Endothelial cell of umbilical vein (primary cell): ENCODE results near the gene GPR137B. TPM values are rescaled to one million over a fixed set of nuclear protein-coding genes. Genes with fewer than 3 reads are reported as not detected.

ENCODE experiments used
- BruUV-seq: library from RNA; stranded (reverse); fragments of 400-500 nt; replicated peaks from 2 replicates; lab custom pipeline; 2021; lab: Mats Ljungman, UMichigan
- CTCF ChIA-PET: fragments of 300-600, 350-600 bp; sonication (Branson Sonifier 250); formaldehyde crosslinking; loops from one replicate; lab custom pipeline; 2021; ENCODE audit warnings: antibody characterized with exemption, inconsistent platforms; lab: Charles Lee
- POLR2A ChIA-PET: fragments of 300-600, 350-600 bp; sonication (Branson Sonifier 250); formaldehyde crosslinking; loops from one replicate; lab custom pipeline; 2021; ENCODE audit warnings: antibody characterized with exemption, inconsistent platforms; lab: Charles Lee
- DNase-seq: peaks from one replicate; pipeline ENCODE4 v3.0.0-alpha.2; 2011; ENCODE audit warnings: low read depth, low spot score
- FAIRE-seq: peaks from 2 replicates; lab custom pipeline; 2011; peaks lifted over from hg19 to GRCh38; lab: Jason Lieb, UNC
- H2AFZ ChIP-seq: 2 replicates; pipeline ENCODE4 v1.6.0; 2012; ENCODE audit warnings: low read depth, low read length, control low read depth, inconsistent platforms
- H3K27ac ChIP-seq: 2 replicates; pipeline ENCODE4 v1.5.1; 2011; ENCODE audit warnings: low read depth, mild to moderate bottlenecking, control low read depth, low read length, moderate library complexity; ENCODE audit not compliant: insufficient read depth
- H3K27me3 ChIP-seq, 2 experiments: 2 replicates each; pipeline versions ENCODE4 v1.6.0 to v1.6.1; 2011; ENCODE audit warnings: low read length in 2 of 2, mixed read lengths in 1 of 2; ENCODE audit not compliant: control insufficient read depth in 2 of 2, insufficient read depth in 2 of 2
- H3K36me3 ChIP-seq, 2 experiments: 2 replicates in 1 of 2; 3 replicates in 1 of 2; pipeline ENCODE4 v1.5.1; 2011; ENCODE audit warnings: low read length in 2 of 2, mild to moderate bottlenecking in 1 of 2, moderate library complexity in 1 of 2; ENCODE audit not compliant: control insufficient read depth in 2 of 2, insufficient read depth in 2 of 2; ENCODE audit errors: extremely low read depth in 1 of 2
- H3K4me1 ChIP-seq: 3 replicates; pipeline ENCODE4 v1.5.1; 2011; ENCODE audit warnings: mild to moderate bottlenecking, low read length; ENCODE audit not compliant: control insufficient read depth, insufficient read depth; ENCODE audit errors: extremely low read depth
- H3K4me2 ChIP-seq: 2 replicates; pipeline ENCODE4 v1.6.1; 2011; ENCODE audit warnings: low read length, control low read depth, mixed read lengths; ENCODE audit not compliant: insufficient read depth
- H3K4me3 ChIP-seq, 3 experiments: fragments of 200-600 bp in 1 of 3; sonication (generic), shearing (Covaris generic) in 1 of 3; replicated peaks in 1 of 3; 2 replicates each; pipeline ENCODE4 v1.5.1; 2011 to 2016; ENCODE audit warnings: control low read depth in 3 of 3, low read length in 3 of 3, mild to moderate bottlenecking in 2 of 3, inconsistent platforms in 1 of 3, low read depth in 1 of 3, moderate library complexity in 1 of 3; ENCODE audit not compliant: insufficient read depth in 1 of 3
- H3K79me2 ChIP-seq: 2 replicates; pipeline ENCODE4 v1.6.0; 2012; ENCODE audit warnings: low read length, inconsistent platforms; ENCODE audit not compliant: control insufficient read depth, insufficient read depth
- H3K9ac ChIP-seq: replicated peaks from 2 replicates; pipeline ENCODE3; 2011; ENCODE audit warnings: low read length, control low read depth; ENCODE audit not compliant: insufficient read depth; ENCODE audit errors: extremely low read depth
- H3K9me1 ChIP-seq: replicated peaks from 3 replicates; pipeline ENCODE4 v1.6.0; 2011; ENCODE audit warnings: mild to moderate bottlenecking, low read length; ENCODE audit not compliant: control insufficient read depth, insufficient read depth; ENCODE audit errors: extremely low read depth
- H3K9me3 ChIP-seq: replicated peaks from 2 replicates; pipeline ENCODE4 v1.5.1; 2012; ENCODE audit warnings: low read length, inconsistent platforms; ENCODE audit not compliant: control insufficient read depth, insufficient read depth
- H4K20me1 ChIP-seq: replicated peaks from 2 replicates; pipeline ENCODE3; 2011; ENCODE audit warnings: mild to moderate bottlenecking, low read length; ENCODE audit not compliant: control insufficient read depth, insufficient read depth; ENCODE audit errors: extremely low read depth
- CTCF ChIP-seq, 2 donors: IDR thresholded peaks; 1 replicate in 1 of 2; 2 replicates in 1 of 2; pipeline ENCODE4 v1.5.1; 2011; ENCODE audit warnings: low read length in 2 of 2, mild to moderate bottlenecking in 2 of 2, moderate library complexity in 2 of 2, control low read depth in 1 of 2, inconsistent platforms in 1 of 2, low read depth in 1 of 2; ENCODE audit not compliant: insufficient read depth in 1 of 2; ENCODE audit errors: extremely low read depth in 1 of 2
- EZH2 ChIP-seq: IDR thresholded peaks from 2 replicates; pipeline ENCODE4 v1.6.1; 2012; ENCODE audit warnings: borderline replicate concordance, low read depth, mild to moderate bottlenecking, moderate library complexity, low read length, inconsistent platforms; ENCODE audit not compliant: severe bottlenecking
- FOS ChIP-seq: IDR thresholded peaks from 2 replicates; pipeline ENCODE4 v1.6.1; 2011; ENCODE audit warnings: mild to moderate bottlenecking, low read length, moderate library complexity, borderline replicate concordance; ENCODE audit not compliant: insufficient read depth
- GATA2 ChIP-seq: IDR thresholded peaks from 2 replicates; pipeline ENCODE4 v1.7.0; 2011; ENCODE audit warnings: low read depth, mild to moderate bottlenecking, moderate library complexity, mixed read lengths, low read length; ENCODE audit not compliant: insufficient read length, insufficient read depth
- JUN ChIP-seq: IDR thresholded peaks from 2 replicates; pipeline ENCODE4 v1.6.1; 2011; ENCODE audit warnings: borderline replicate concordance, low read depth; ENCODE audit not compliant: insufficient read length, insufficient read depth
- MAX ChIP-seq: IDR thresholded peaks from 2 replicates; pipeline ENCODE4 v1.6.1; 2011; ENCODE audit not compliant: insufficient read depth, insufficient read length
- MYC ChIP-seq: IDR thresholded peaks from one replicate; pipeline ENCODE4 v1.6.1; 2011; ENCODE audit warnings: mild to moderate bottlenecking, low read depth, low read length
- POLR2A ChIP-seq: IDR thresholded peaks from 2 replicates; pipeline ENCODE4 v1.6.1; 2012; ENCODE audit warnings: low read depth, mild to moderate bottlenecking, control low read depth, low read length
- POLR2AphosphoS5 ChIP-seq: IDR thresholded peaks from 2 replicates; pipeline ENCODE4 v1.6.1; 2012; ENCODE audit warnings: low read depth, mild to moderate bottlenecking, control low read depth, low read length, moderate library complexity; ENCODE audit not compliant: insufficient read depth
- dilution Hi-C: fragments of 300-500 bp; cut with MboI; formaldehyde crosslinking; loops from one replicate; pipeline ENCODE4 v1.15.0; 2019; ENCODE audit warnings: low sequenced_read_pairs; ENCODE audit not compliant: extremely low pct_ligation_motif_present
- intact Hi-C: fragments of 100-400 bp; cut with micrococcal nuclease; formaldehyde crosslinking; loops from one replicate; pipeline ENCODE4 v1.10.0; 2022
- polyA plus RNA-seq, 4 experiments: library from polyadenylated mRNA; depleted of rRNA in 3 of 4; stranded (reverse) in 3 of 4; unstranded in 1 of 4; fragments of >200 nt; gene quantifications; 2 replicates each; pipeline versions ENCODE4 v1.2.1 to v1.2.3, GENCODE V29; 2011 to 2012; ENCODE audit warnings: missing spikeins in 1 of 4
- total RNA-seq: library from RNA; stranded (reverse); gene quantifications from 2 replicates; pipeline ENCODE4 v1.2.3, GENCODE V29; 2021

Gene GPR137B
- total and polyA plus RNA-seq, 2 donors (not counting 3 experiments of a cell fraction or from before 2014, with no cell fraction given) = 7.8 to 11.9 TPM

DNA sequence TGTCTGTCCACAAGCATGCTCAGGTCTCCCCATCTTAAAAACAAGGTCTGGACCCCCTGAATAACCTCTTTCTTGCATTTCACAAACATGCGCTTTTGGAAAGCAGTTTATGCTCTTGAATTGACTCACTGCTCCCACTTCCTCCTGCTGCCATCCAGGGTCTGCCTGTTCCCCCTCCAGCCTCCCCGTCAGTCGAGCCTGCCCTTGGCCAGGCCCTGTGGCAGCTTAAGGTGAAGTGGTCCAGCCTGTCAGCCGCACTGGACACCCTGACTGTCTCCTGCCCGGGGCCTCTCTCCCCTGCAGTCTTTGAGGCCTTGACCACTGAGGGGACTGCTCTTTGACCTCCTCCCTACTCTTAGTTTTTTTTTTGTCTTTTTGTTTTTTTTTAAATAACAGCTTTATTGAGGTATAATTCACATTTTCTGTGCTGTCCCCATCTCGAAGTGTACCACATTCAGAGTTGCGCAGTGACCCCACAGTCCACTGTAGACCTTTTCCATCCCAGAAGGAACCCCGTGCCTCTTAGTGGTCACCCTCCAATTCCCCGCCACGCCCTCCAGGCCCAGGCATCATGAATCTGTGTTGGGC is 18.3 kb downstream of the GPR137B start:
- Histone ChIP-seq H3K4me3 (no peak overlapping the region), H3K9me3 (no peaks in the 10 kb centered on the region), H3K9me1 (no peaks in the 10 kb centered on the region), H3K27ac (no peak overlapping the region), H3K4me1 (no peaks in the 10 kb centered on the region), H4K20me1 (no peaks in the 10 kb centered on the region), H3K36me3 (no peaks in the 10 kb centered on the region), H3K4me2 (no peak overlapping the region), H3K9ac (no peak overlapping the region), H3K79me2 (no peaks in the 10 kb centered on the region), H3K27me3 (no peaks in the 10 kb centered on the region), H2AFZ (no peak overlapping the region)
- DNase-seq (no peak), FAIRE-seq (no peak)
- dilution Hi-C loops (no loop called here), intact Hi-C loops (no loop called here)
- ChIA-PET CTCF (no interaction called here), POLR2A (no interaction called here)
- TF ChIP-seq CTCF (IDR thresholded peaks at IDR 0.05; ENCODE audit: extremely low read depth in 1 of 2, insufficient read depth in 1 of 2, low read depth in 1 of 2, low read length in 2 of 2) = no peak
- no peak for TF ChIP-seq EZH2
- no peak for TF ChIP-seq GATA2
- no peak for TF ChIP-seq JUN
- TF ChIP-seq POLR2AphosphoS5 = no peak
- no peak for TF ChIP-seq POLR2A
- TF ChIP-seq MAX = no peak
- no peak for TF ChIP-seq MYC
- no peak for TF ChIP-seq FOS
- BruUV-seq = no TSS peak
